ENCODE data around the gene CHCHD2. TPM values are rescaled to one million over a fixed set of nuclear protein-coding genes. Genes with fewer than 3 reads are reported as not detected.

The CHCHD2 gene
- total and polyA plus RNA-seq, 2 of the 8 experiments (the other 6 are each of a cell fraction or from before 2014, with no cell fraction given), result 112 to 300 TPM

DNA sequence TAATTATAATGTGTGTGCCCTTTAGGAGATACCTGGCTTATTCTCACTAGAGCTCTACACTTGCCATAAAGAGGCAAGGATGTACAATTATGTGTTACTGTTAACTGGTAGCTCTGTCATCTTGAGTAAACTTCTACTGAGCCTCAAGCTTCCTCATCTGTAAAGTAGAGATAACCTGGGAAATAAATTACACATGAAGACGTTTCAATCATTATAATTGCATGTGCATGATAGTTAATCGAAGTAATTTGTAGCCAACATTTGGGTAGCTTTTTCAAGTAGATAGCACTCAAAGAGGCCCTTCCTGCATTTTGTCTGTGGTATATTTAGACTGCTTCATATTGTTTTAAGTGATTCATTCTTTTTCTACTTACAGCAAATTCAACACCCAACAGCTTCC lies 52.3 kb downstream of the CHCHD2 start:
- Histone ChIP-seq H2BK15ac (ENCODE audit: low read length) (no peak overlapping the region), H3K4me1 (replicated peaks in 1 of 4; ENCODE audit: control insufficient read depth in 3 of 4, insufficient read depth in 4 of 4, low read length in 3 of 4) (peaks cover 0 to 11% (median 1%) of the 10 kb centered on the region in 4 experiments; a peak in 6 of 7 replicates), H2AFZ (ENCODE audit: low read length) (no peak overlapping the region), H3K36me3 (ENCODE audit: control insufficient read depth in 2 of 4, insufficient read depth in 4 of 4, low read length in 3 of 4) (peaks cover 28 to 65% (median 52%) of the 10 kb centered on the region in 4 experiments), H3K4ac (replicated peaks; ENCODE audit: insufficient read length, low read depth, low read length) (no peak overlapping the region), H3K4me3 (ENCODE audit: extremely low read depth in 1 of 4, insufficient read depth in 2 of 4, low read depth in 3 of 4, low read length in 4 of 4) (no peak overlapping the region), H4K8ac (ENCODE audit: extremely low read depth, insufficient read depth, low read length) (no peak overlapping the region), H2AK5ac (ENCODE audit: low read depth, low read length) (no peak overlapping the region), H3K27ac (ENCODE audit: low read depth, low read length) (no peak overlapping the region), H3K79me1 (ENCODE audit: low read depth, low read length) (peaks cover 2% of the 10 kb centered on the region; the same call in 1 of the 2 replicates), H3K23ac (ENCODE audit: insufficient read length) (no peak overlapping the region), H3K23me2 (ENCODE audit: low read depth, low read length) (no peaks in the 10 kb centered on the region; the same call in 1 of the 2 replicates), H2BK5ac (ENCODE audit: low read depth, low read length) (no peak overlapping the region), H2BK12ac (ENCODE audit: low read depth, low read length) (no peak overlapping the region), H3K18ac (ENCODE audit: extremely low read depth, low read length) (no peak overlapping the region), H4K20me1 (replicated peaks in 1 of 2; ENCODE audit: control insufficient read depth in 1 of 2, insufficient read depth in 2 of 2, low read length in 2 of 2) (peaks cover 0 to 3% of the 10 kb centered on the region in 2 experiments), H3K9me3 (ENCODE audit: insufficient read depth in 2 of 2, low read depth in 1 of 2, low read length in 1 of 2) (no peaks in the 10 kb centered on the region), H2BK120ac (replicated peaks; ENCODE audit: low read depth, low read length) (no peak overlapping the region), H4K5ac (ENCODE audit: insufficient read length, low read depth, low read length) (no peak overlapping the region), H3K9ac (replicated peaks in 1 of 4; ENCODE audit: extremely low read depth in 1 of 4, low read depth in 3 of 4, low read length in 3 of 4) (no peak overlapping the region), H3K56ac (replicated peaks; ENCODE audit: insufficient read length, low read depth, low read length) (no peak overlapping the region), H3K79me2 (ENCODE audit: control insufficient read depth in 1 of 2, insufficient read depth in 2 of 2, low read length in 2 of 2) (peaks cover 7 to 58% of the 10 kb centered on the region in 2 experiments), H2BK20ac (ENCODE audit: low read length) (no peak overlapping the region), H3K4me2 (ENCODE audit: insufficient read depth in 1 of 2, low read depth in 2 of 2, low read length in 2 of 2) (no peak overlapping the region; a peak in 1 of 4 replicates), H3K14ac (ENCODE audit: insufficient read length) (no peak overlapping the region), H4K91ac (replicated peaks; ENCODE audit: insufficient read length, low read length) (no peak overlapping the region), H3K27me3 (replicated peaks in 1 of 4; ENCODE audit: control insufficient read depth in 3 of 4, extremely low read depth in 1 of 4, insufficient read depth in 3 of 4, low read length in 3 of 4) (no peaks in the 10 kb centered on the region)
- ChIA-PET POLR2A (ENCODE audit: partially characterized antibody) (interaction anchor here (1.2 to 44.4 kb wide), 5 partner anchors 9 to 30 kb away, joined by 4 to 869 read pairs (median 14); partner anchors contain the start of gene SUMF2), CTCF (ENCODE audit: partially characterized antibody) (no interaction called here)
- TF ChIP-seq, protein P1, sequence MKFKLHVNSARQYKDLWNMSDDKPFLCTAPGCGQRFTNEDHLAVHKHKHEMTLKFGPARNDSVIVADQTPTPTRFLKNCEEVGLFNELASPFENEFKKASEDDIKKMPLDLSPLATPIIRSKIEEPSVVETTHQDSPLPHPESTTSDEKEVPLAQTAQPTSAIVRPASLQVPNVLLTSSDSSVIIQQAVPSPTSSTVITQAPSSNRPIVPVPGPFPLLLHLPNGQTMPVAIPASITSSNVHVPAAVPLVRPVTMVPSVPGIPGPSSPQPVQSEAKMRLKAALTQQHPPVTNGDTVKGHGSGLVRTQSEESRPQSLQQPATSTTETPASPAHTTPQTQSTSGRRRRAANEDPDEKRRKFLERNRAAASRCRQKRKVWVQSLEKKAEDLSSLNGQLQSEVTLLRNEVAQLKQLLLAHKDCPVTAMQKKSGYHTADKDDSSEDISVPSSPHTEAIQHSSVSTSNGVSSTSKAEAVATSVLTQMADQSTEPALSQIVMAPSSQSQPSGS (IDR thresholded peaks at IDR 0.05; ENCODE audit: low read length), result no peak
- TF ChIP-seq SRF (IDR thresholded peaks at IDR 0.05; ENCODE audit: low read depth, low read length) (no peak), RNF2 (IDR thresholded peaks at IDR 0.05; ENCODE audit: borderline replicate concordance, low read depth, low read length, missing control alignments, poor library complexity, severe bottlenecking) (no peak), PHF8 (conservative IDR thresholded peaks at IDR 0.05; ENCODE audit: low read depth, low read length) (no peak), ATF3 (IDR thresholded peaks at IDR 0.05; ENCODE audit: insufficient read depth, low read depth, low read length) (no peak), BCL11A (IDR thresholded peaks at IDR 0.05; ENCODE audit: low read depth in 2 of 2, low read length in 2 of 2) (no peak), POLR2A (IDR thresholded peaks at IDR 0.05; ENCODE audit: control extremely low read depth in 1 of 2, low read depth in 2 of 2, low read length in 2 of 2) (peak in 1 of 2 experiments; percentile 56; a peak in 1 of 3 replicates), TAF1 (IDR thresholded peaks at IDR 0.05; ENCODE audit: low read depth, low read length) (no peak)
- DNase-seq (ENCODE audit: low read depth in 1 of 2, low spot score in 2 of 2) (no peak), FAIRE-seq (no peak)
- 90% methylated on average over 2 of the region's 2 CpGs; no CpG with 5 or more reads in 1 of the 2 experiments for WGBS, 2 experiments (ENCODE audit: extremely low coverage in 1 of 2, insufficient coverage in 1 of 2, insufficient read length in 1 of 2, insufficient replicate concordance in 2 of 2, low coverage in 1 of 2, low lambda C conversion rate in 2 of 2, missing lambda C conversion rate in 1 of 2)

Data from H1 (cell line).